SK-N-MC (cell line): ENCODE results near the gene PLA2G4B.

Source experiments
- DNase-seq: peaks from one replicate; pipeline ENCODE4 v3.0.0-alpha.2; 2011; ENCODE audit warnings: low read depth, low spot score
- H3K27ac ChIP-seq: fragments of 200-600 bp; sonication (generic); 2 replicates; pipeline ENCODE4 v1.5.1; 2016; ENCODE audit warnings: mixed run types
- H3K36me3 ChIP-seq: fragments of 200-600 bp; sonication (generic); 2 replicates; pipeline ENCODE4 v1.6.1; 2017; ENCODE audit warnings: antibody characterized with exemption, low read length, mixed read lengths; ENCODE audit not compliant: insufficient read depth
- H3K4me3 ChIP-seq: fragments of 200-600 bp; sonication (generic); 2 replicates; pipeline ENCODE4 v1.5.1; 2016
- H3K9ac ChIP-seq: fragments of 200-600 bp; sonication (generic); 2 replicates; pipeline ENCODE4 v1.8.0; 2017; ENCODE audit warnings: mixed run types, mixed read lengths; ENCODE audit not compliant: insufficient read length
- H3K9me3 ChIP-seq: fragments of 200-600 bp; sonication (generic); 2 replicates; pipeline ENCODE4 v1.6.1; 2017; ENCODE audit warnings: low read depth, mild to moderate bottlenecking, antibody characterized with exemption, low read length, moderate library complexity, mixed read lengths
- EZH2 ChIP-seq: fragments of 200-600 bp; sonication (generic); IDR thresholded peaks from one replicate; pipeline ENCODE4 v1.6.1; 2017; ENCODE audit warnings: antibody characterized with exemption
- FOXP2 ChIP-seq: optimal IDR thresholded peaks from 2 replicates; pipeline ENCODE3; 2011; ENCODE audit warnings: mild to moderate bottlenecking, moderate library complexity; ENCODE audit not compliant: insufficient read depth; ENCODE audit errors: extremely low read length, control extremely low read depth
- POLR2AphosphoS5 ChIP-seq: IDR thresholded peaks from 2 replicates; pipeline ENCODE4 v1.6.1; 2012; ENCODE audit warnings: mild to moderate bottlenecking, low read depth, low read length, borderline replicate concordance

PLA2G4B gene

DNA sequence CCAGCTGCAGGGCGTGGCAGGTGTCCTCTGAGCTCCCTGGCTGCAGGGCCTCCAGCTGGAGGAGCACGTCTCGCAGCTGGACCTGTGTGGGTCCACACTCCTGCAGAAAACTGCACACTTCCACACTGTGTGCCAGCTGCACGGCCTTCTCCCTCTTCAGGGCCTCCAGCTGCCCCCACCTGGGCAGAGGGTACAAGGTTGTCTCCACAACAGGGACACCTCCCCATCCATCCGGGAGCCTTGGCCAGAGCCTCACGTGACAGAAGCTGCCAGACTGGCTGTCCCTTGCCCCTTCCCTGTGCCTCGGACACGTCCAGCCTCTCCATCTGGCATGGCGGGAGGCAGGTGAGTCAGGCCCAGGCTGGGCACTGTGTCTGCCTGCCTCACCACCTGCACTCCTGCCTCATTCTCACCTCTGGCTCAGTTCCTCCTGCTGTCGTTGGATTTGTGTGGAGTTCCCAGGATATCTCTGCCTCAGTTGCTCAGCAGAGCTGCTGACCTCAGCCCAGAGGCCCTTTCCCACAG lies 40.7 kb downstream of the PLA2G4B start:
- Histone ChIP-seq H3K9ac (no peak overlapping the region), H3K36me3 (no peaks in the 10 kb centered on the region), H3K9me3 (no peaks in the 10 kb centered on the region), H3K27ac (no peak overlapping the region), H3K4me3 (no peak overlapping the region)
- TF ChIP-seq FOXP2 (no peak), EZH2 (no peak), POLR2AphosphoS5 (no peak)
- DNase-seq = no peak

DNA sequence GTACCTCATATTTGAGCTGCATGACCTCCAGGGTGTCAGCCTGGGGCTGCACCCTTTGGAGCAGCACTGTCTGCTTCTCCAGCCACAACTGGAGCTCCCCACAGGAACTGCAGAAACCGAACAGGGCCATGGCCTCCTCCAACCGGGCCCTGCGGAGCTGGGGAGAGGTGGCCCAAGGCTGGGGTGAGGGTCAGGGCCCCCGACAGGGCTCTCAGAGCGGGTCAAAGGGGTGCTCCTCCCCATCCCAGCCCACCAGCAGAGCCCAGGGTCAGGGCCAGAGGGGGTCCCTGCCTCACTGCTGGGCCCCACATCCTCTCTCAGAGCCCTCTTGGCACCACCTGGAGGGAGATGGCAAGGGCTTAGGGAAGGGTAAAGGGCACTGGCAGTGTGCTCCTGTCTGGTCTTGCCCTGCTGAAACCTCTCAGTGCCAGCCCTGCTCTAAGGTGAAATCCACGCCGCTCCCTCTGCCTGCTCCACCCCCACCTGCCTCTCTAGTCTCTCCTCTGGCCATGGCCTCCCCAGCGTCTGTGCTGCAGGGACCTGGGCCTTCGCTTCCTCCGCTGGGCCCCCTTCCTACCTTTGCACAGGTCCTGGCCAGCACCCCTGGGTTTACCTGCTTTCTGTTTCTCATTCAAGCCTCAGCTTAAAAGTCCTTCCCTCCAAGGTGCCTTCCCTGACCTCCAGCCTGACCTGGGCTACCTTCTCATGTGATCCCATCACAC lies 41.7 kb downstream of the PLA2G4B start:
- Histone ChIP-seq H3K36me3 (no peaks in the 10 kb centered on the region), H3K27ac (no peak overlapping the region), H3K9ac (no peak overlapping the region), H3K4me3 (no peak overlapping the region), H3K9me3 (no peaks in the 10 kb centered on the region)
- DNase-seq = no peak
- no peak for TF ChIP-seq EZH2
- TF ChIP-seq FOXP2 = no peak
- TF ChIP-seq POLR2AphosphoS5 = no peak

GRCh38 chr15:41881086-41881485 lies 42.4 kb downstream of the PLA2G4B start:
- no peak for TF ChIP-seq EZH2
- no peak for TF ChIP-seq POLR2AphosphoS5
- no peak for TF ChIP-seq FOXP2
- Histone ChIP-seq H3K27ac (no peak overlapping the region), H3K4me3 (no peak overlapping the region), H3K9ac (no peak overlapping the region), H3K9me3 (no peaks in the 10 kb centered on the region), H3K36me3 (no peaks in the 10 kb centered on the region)
- DNase-seq = no peak

DNA sequence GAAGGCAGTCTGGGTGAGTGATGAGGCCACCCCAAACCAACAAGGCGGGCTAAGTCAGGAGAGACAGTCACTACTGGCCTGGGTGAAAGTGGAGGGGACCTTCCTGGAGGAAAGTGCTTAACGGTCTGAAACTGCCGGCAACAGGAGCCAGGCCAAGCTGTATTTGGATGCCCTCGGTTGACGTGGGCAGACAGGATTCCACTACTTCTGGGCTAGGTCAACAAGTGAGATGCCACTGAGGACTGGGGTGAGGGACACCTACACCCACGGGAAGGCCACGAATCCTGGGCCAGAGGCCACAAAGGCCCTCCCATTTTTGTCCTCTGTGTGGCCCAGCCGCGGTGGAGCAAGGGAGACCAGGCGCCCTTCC lies 42.9 kb downstream of the PLA2G4B start:
- H3K9me3 ChIP-seq = no peaks in the 10 kb centered on the region
- no peak overlapping the region for H3K27ac ChIP-seq
- DNase-seq = no peak
- no peaks in the 10 kb centered on the region for H3K36me3 ChIP-seq
- H3K9ac ChIP-seq = no peak overlapping the region
- no peak overlapping the region for H3K4me3 ChIP-seq
- TF ChIP-seq EZH2 = no peak
- TF ChIP-seq POLR2AphosphoS5 = no peak
- no peak for TF ChIP-seq FOXP2

- no peak overlapping the region for H3K27ac ChIP-seq
- no peak overlapping the region for H3K4me3 ChIP-seq
- TF ChIP-seq POLR2AphosphoS5 (no peak), FOXP2 (no peak), EZH2 (no peak)
- H3K9ac ChIP-seq = no peak overlapping the region
- no peaks in the 10 kb centered on the region for H3K36me3 ChIP-seq
- H3K9me3 ChIP-seq = no peaks in the 10 kb centered on the region
- no peak for DNase-seq
Measured at GRCh38 chr15:41881920-41882688, 43.5 kb downstream of the PLA2G4B start.

GRCh38 chr15:41882689-41883483 lies 44.2 kb downstream of the PLA2G4B start:
- no peak overlapping the region for H3K4me3 ChIP-seq
- TF ChIP-seq EZH2 = no peak
- no peak for TF ChIP-seq POLR2AphosphoS5
- no peak for TF ChIP-seq FOXP2
- no peak overlapping the region for H3K27ac ChIP-seq
- no peak for DNase-seq
- H3K9me3 ChIP-seq = no peaks in the 10 kb centered on the region
- no peaks in the 10 kb centered on the region for H3K36me3 ChIP-seq
- no peak overlapping the region for H3K9ac ChIP-seq

DNA sequence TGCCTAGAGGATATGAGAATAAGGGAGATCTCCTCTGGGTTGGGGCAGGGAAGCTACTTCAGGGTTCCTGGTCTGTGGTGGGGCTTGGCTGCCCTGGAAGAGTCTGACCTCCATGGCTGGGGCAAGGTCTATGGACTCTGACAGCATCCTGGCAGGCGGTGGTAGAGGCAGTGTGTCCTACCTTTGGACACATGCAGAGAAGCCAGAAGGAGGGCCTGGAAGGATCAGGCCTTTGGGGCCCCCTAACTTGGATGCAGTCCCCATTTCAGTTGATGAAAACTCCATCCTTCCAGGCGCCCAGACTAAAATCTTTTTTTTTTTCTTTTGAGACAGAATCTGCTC lies 44.8 kb downstream of the PLA2G4B start:
- Histone ChIP-seq H3K4me3 (no peak overlapping the region), H3K9ac (no peak overlapping the region), H3K9me3 (no peaks in the 10 kb centered on the region), H3K27ac (no peak overlapping the region), H3K36me3 (no peaks in the 10 kb centered on the region)
- TF ChIP-seq EZH2 (no peak), POLR2AphosphoS5 (no peak), FOXP2 (no peak)
- no peak for DNase-seq

GRCh38 chr15:41884458-41884857 lies 45.8 kb downstream of the PLA2G4B start:
- no peak for DNase-seq
- no peaks in the 10 kb centered on the region for H3K36me3 ChIP-seq
- no peak overlapping the region for H3K4me3 ChIP-seq
- H3K27ac ChIP-seq = no peak overlapping the region
- TF ChIP-seq FOXP2 (no peak), POLR2AphosphoS5 (no peak), EZH2 (no peak)
- no peaks in the 10 kb centered on the region for H3K9me3 ChIP-seq
- no peak overlapping the region for H3K9ac ChIP-seq
